CD4-positive, alpha-beta T cell treated with Interferon gamma for 1 hour (primary cell): Measurements from ENCODE around the gene GRN.

Source experiments
- DNase-seq: peaks from one replicate; pipeline ENCODE4 v3.0.0-alpha.2; 2020

GRN gene

GRCh38 chr17:44344939-44345453 is at the start of gene GRN:
Gene GRN, plus strand, starts transcription at chr17:44345302. Its CDS starts 3,863 bp downstream, at chr17:44349165.
- DNase-seq = peak; percentile 86

- no peak for DNase-seq
These were observed 47.1 kb upstream of the GRN start for GRCh38 chr17:44297975-44298374.

- no peak for DNase-seq
These were observed 40.5 kb upstream of the GRN start for GRCh38 chr17:44304651-44305050.

DNA sequence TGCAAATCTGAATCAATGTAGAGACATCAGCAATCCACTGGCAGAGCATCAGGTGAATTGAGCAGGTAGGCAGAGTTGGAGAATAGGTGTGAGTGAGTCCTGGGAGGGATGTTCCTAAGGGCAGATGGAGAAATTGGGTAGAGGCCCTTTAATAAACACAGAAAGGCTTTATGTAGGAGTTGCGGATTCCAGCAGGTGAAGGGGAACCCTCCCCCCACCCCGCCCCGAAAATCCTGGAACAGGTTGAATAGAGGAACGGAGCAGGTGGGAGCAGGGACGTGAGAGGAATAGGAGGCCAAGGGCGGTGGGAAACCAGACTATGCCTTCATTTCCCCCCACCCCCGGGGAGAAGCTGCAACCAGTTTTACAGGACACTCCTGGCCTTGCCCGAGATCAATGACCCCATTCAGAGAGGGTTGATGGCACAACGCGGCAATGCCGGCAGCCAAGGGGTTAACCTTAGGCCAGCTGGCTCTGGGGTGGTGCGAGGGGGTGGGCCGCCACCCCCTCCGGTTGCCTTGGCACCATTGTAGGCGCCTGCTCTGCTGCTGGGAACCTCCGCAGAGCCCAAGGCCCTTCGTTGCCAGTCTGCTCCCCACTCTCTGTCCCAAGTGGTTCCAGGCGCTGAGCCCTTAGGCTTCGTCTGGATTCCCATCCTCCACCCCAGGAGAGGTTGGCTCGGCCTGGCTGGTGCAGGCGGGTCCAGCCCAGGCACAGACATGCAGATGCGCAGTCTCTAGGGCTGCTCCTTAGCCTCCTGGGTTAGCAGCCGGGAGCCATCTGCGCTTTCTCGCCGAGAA is 37.5 kb upstream of the GRN start:
- DNase-seq = no peak

- peak; percentile 85 for DNase-seq
These were observed 36.7 kb upstream of the GRN start, which contains the start of gene RUNDC3A for GRCh38 chr17:44308320-44308818. Gene RUNDC3A, plus strand, starts transcription at chr17:44308601. Its CDS starts 232 bp downstream, at chr17:44308833.

GRCh38 chr17:44308865-44309264 is 36.2 kb upstream of the GRN start:
- DNase-seq = no peak

DNA sequence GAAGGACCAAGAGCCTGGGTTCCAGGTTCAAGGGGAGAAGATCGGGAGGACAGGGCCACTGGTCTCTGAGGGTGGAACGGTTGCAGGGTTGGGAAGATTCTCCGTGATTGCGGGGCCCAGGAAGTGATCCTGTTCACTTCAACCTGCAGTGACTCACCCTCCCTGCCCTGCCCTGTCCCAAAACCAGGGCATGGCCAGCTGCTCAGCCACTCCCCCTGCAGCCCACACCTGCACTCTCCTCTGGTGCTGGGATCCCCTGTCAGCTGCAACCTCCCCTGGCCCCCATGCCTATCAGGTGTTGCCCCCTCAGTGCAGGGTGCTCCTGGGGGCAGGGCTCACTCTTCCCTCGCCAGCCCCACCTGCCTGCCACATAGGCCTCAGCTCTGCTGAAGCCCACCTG is 35.6 kb upstream of the GRN start:
- DNase-seq = no peak

- DNase-seq = no peak
These were observed 34.9 kb upstream of the GRN start for GRCh38 chr17:44310188-44310587.

GRCh38 chr17:44310609-44311376 is 34.3 kb upstream of the GRN start:
- no peak for DNase-seq

- no peak for DNase-seq
These were observed 33.4 kb upstream of the GRN start for GRCh38 chr17:44311562-44312181.

GRCh38 chr17:44312396-44313104 is 32.6 kb upstream of the GRN start:
- DNase-seq = no peak

DNA sequence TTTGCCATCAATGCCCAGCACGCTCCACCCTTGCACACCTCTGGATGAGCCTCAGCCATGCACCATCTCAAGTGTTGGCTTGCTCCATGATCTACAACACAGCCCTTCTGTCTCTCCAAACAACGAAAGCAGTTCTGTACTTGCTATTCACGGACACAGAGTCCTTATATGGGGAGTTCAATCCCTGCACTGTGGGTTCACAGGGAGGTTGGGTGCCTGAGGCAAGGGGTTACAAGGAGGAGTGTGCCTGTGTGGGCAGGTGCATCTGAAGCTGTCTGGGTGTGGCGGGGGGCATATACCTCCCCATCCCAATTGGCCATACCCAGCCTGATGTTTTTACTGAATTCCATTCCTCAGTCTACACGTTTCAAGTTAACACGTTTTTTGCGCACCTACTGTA is 31.1 kb upstream of the GRN start:
- no peak for DNase-seq

DNA sequence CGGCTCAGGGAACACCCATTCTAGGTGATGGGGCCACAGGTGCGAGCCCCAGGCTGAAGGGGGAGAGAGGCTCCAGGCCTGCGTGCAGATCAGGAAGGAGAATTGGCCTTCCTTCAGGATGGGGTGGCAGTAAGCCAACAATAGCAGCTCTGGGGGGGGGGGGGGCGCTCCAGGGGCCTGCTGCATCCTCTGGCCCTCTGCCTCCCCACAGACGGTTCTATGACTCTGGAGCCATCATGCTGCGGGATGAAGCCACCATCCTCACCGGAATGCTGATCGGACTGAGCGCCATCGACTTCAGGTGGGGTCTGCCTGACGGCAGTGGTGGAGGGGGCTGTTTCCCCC is 30.6 kb upstream of the GRN start:
- no peak for DNase-seq

DNA sequence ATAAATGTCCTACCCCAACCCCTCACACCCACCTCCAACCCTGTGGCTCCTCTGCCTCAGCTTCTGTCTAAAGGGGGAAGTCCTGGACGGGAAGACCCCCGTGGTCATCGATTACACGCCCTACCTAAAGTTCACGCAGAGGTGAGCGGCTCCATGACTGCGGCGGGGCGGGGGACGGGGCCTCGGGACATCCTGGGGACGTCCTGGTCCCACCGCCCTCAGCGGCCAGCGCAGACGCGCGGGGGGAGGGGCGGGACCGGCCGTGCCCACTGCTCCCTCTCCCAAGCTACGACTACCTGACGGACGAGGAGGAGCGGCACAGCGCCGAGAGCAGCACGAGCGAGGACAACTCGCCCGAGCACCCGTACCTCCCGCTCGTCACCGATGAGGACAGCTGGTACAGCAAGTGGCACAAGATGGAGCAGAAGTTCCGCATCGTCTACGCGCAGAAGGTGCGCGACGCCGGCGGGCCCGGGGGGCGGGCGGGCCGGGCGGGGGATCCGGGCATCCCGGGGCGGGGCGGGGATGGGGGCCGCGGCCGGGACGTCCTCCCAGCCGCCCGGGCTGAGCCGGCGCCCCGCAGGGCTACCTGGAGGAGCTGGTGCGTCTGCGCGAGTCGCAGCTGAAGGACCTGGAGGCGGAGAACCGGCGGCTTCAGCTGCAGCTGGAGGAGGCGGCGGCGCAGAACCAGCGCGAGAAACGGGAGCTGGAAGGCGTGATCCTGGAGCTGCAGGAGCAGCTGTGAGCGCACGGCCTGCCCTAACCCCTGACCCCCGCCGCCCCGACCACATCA is 30.0 kb upstream of the GRN start:
- DNase-seq = no peak

DNA sequence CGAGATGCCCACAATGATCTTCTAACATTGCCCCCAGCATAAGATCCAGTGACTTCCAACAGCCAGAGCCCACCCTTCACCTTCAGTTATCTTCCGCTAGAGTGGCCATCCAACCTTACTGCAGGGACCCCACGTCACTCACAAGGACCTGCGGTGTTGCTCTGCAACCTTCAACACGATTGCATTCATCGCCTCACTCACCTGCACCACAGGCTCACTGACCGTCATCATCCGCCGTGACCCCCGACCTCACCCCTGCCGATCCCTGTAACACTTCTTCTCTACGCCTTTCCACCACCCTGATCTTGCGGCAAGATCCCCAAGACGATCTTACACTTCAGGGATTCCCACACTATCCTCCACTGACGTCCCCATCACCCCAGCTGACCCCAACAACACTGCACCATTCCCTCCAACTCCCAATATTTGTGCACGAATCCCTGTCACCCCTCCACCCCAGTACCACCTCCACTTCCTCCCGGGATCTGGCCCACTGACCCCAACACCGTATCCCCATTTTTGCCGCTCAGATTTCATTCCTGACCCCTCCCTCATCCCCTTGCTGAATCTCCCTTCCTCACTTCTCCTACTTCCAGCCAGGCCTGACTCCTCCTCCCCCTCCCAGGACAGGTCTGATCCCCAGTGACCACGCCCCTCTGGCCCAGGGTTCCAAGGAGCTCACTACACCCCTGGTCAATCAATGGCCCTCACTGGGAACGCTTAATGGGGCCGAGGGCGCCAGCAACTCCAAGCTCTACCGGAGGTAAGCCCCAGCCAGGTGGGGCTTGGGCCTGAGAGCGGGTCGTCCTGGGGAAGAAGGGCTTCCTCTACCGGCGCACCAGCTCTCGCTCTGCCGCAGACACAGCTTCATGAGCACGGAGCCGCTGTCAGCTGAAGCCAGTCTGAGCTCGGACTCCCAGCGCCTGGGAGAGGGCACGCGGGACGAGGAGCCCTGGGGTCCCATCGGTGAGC is 29.1 kb upstream of the GRN start:
- no peak for DNase-seq

- DNase-seq = no peak
These were observed 27.6 kb upstream of the GRN start for GRCh38 chr17:44317545-44317944.

DNA sequence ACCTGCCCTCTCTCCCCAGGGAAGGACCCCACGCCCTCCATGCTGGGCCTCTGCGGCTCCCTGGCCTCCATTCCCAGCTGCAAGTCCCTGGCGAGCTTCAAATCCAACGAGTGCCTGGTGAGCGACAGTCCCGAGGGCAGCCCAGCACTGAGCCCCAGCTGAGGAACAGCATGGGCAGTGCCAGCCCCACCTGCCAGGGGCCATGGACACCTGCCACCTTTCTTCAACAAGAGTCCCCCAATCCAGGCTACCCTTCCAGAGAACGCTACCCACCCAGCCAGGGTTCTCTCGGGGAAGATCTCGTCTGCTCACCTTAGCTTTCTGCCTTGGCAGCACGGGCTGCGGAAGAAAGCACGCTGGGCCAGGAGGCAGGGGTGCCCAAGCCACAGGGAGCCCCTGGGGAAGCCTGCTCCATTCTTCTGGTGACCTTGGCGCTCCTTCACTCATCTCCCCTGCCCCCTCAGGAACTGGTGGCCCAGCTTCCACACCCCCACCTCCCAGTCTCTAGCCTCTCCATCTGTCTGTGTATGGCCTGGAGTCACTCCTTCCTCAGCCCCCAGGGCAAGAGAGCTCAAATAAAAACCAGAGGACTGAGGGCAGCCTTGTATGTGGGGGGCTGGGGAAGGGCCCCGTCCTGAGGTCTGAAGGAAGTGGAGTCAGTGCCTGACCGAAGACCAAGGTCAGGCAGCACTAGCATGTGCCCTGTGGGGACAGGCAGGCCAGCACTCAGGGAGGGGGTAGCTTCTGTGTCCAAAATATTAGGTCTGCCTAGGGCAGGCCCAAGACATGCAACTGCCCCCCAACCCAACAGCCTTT is 26.8 kb upstream of the GRN start:
- DNase-seq = no peak

DNA sequence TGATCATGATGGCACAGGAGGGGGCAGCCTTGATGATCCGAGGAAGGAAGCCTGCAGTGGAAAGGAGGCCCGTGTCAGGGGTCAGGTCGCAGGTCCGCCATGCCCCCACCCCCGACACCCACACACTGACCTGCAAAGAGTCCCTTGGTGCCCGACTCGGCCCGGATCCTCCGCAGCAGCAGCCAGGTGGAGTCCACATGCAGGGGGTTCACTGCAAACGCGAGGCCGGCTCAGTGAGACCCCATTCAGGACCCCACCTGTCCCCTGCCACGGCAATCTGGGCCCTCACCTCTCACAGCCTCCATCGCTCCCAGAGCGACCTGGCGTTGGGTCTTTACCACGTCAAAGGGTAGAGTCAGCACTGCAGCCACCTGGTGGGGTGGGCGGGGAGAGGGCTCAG is 25.0 kb upstream of the GRN start:
- DNase-seq = no peak

DNA sequence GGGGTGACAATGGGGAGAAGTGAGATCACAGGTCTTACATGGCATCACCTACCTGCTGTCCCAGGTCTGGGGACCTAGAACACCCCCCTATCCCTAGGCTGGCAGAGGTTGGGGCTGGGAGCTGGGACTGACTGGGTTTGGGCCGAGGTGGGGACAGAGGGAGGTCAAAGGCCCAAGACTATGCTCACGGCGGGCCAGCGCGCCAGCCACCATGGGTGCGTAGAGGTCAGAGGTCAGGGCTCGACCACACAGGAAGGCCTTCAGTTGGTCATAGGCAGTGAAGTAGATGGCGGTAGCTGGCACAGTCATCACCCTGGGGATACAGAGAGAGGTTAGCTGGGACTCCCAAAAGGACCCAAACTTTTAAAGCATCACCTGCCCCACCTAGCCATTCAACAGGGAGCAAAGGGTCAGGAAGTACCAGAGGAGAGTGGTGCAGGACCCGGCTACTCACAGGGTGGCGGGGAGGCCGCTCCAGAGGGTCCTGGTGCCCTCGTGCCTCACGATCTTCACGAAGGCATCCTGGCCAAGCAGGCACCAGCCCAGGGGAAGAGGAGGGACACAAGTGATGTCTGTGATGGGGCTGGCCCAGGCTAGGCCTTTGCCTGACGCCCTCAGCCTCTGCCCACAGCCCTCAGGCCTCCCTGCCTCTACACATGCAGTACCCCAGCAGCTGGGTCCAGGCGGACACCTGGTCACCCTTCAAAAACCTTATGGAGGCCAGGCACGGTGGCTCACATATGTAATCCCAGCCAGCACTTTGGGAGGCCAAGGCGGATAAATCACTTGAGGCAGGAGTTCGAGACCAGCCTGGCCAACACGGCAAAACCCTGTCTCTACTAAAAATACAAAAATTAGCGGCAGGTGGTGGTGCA is 23.6 kb upstream of the GRN start:
- DNase-seq = no peak
